GM18502 (cell line): ENCODE measurements around the gene FIBP.

Experiments
- ATAC-seq: cut with Tn5 transposase; IDR thresholded peaks from one replicate; pipeline ENCODE4 v1.9.1; 2021; ENCODE audit warnings: mild to moderate bottlenecking; ENCODE audit not compliant: unreplicated experiment, poor library complexity

Gene FIBP

GRCh38 chr11:65860278-65861164 is 27.8 kb downstream of the FIBP start, which contains the start of gene MUS81:
Gene MUS81, plus strand, starts transcription at chr11:65860433. Its CDS starts 321 bp downstream, at chr11:65860754.
- peak; percentile 27 for ATAC-seq

GRCh38 chr11:65859812-65860277 is 28.4 kb downstream of the FIBP start:
- no peak for ATAC-seq

- peak; percentile 58 for ATAC-seq
Measured at GRCh38 chr11:65859095-65859811, 29.0 kb downstream of the FIBP start.

- ATAC-seq: no peak
Measured at GRCh38 chr11:65858681-65859087, 29.6 kb downstream of the FIBP start.

GRCh38 chr11:65857853-65858680 is 30.2 kb downstream of the FIBP start, which contains the start of gene CFL1:
Gene CFL1, minus strand, starts transcription at chr11:65858180. Its CDS starts 81 bp downstream, at chr11:65858099.
- ATAC-seq: peak; percentile 52

GRCh38 chr11:65857500-65857852 is 30.8 kb downstream of the FIBP start:
- peak; percentile 1 for ATAC-seq

- peak; percentile 21 for ATAC-seq
Measured at GRCh38 chr11:65856689-65857499, 31.4 kb downstream of the FIBP start.

GRCh38 chr11:65855927-65856363 is 32.3 kb downstream of the FIBP start:
- ATAC-seq: no peak

GRCh38 chr11:65854852-65855837 is 33.1 kb downstream of the FIBP start:
- ATAC-seq: no peak

GRCh38 chr11:65854161-65854592 is 34.1 kb downstream of the FIBP start:
- no peak for ATAC-seq

GRCh38 chr11:65853246-65853979 is 34.9 kb downstream of the FIBP start:
- ATAC-seq: no peak

GRCh38 chr11:65852508-65853245 is 35.6 kb downstream of the FIBP start:
- ATAC-seq: no peak

- no peak for ATAC-seq
Measured at GRCh38 chr11:65851811-65852507, 36.3 kb downstream of the FIBP start.

GRCh38 chr11:65851083-65851579 is 37.1 kb downstream of the FIBP start:
- no peak for ATAC-seq

- no peak for ATAC-seq
Measured at GRCh38 chr11:65850217-65851082, 37.8 kb downstream of the FIBP start.
